Prostate gland (tissue), 2 donors: Measurements from ENCODE around the gene KCNN2.

Experiments
- CTCF ChIP-seq, 4 experiments: fragments of 200-600 bp in 2 of 4; fragments of 450-650 bp in 2 of 4; sonication (generic) in 2 of 4; IDR thresholded peaks; 1 replicate in 3 of 4; 2 replicates in 1 of 4; pipeline ENCODE4 v1.5.1; 2016 to 2019; ENCODE audit warnings: antibody characterized with exemption in 4 of 4, mild to moderate bottlenecking in 2 of 4, moderate library complexity in 2 of 4
- POLR2A ChIP-seq: fragments of 450-650 bp; IDR thresholded peaks from one replicate; pipeline ENCODE4 v1.6.1; 2016; ENCODE audit warnings: antibody characterized with exemption, mild to moderate bottlenecking

DNA sequence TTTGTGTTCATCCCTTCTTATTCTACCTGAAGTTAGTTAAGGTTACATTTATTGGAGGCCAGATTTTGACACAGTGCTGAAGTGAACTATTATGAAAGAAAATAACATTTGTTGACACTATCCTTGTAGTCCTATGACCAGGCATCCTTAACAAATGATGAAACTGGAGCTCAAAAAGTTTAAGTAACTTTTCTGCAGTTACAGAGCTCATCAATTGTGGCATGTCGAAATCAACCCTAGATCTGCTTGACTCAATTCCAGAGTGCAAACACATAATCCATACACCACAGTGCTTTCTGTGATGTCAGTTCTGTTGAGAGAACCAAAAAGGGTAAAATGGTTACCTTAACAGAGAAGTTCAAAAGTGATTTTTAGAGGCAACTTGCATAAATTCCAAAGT, 28.6 kb downstream of the KCNN2 start:
- TF ChIP-seq CTCF (IDR thresholded peaks at IDR 0.05): no peak
- TF ChIP-seq POLR2A: no peak
